AG04450 (cell line): ENCODE measurements around the gene UBR4. TPM values are rescaled to one million over a fixed set of nuclear protein-coding genes. Genes with fewer than 3 reads are reported as not detected.

Source experiments
- CTCF ChIA-PET: fragments of 300-600, 350-600 bp; formaldehyde crosslinking; extraction: SDS; loops from one replicate; lab custom pipeline; 2022; ENCODE audit warnings: antibody characterized with exemption, inconsistent platforms; lab: Charles Lee
- POLR2A ChIA-PET: fragments of 350-600 bp; formaldehyde crosslinking; extraction: SDS; loops from one replicate; lab custom pipeline; 2021; ENCODE audit warnings: antibody characterized with exemption, inconsistent platforms; lab: Yijun Ruan, JAX
- DNase-seq: peaks from one replicate; pipeline ENCODE4 v3.0.0-alpha.2; 2011; ENCODE audit warnings: low read depth, low spot score
- H3K27ac ChIP-seq: one replicate; pipeline ENCODE4 v1.5.1; 2012; ENCODE audit warnings: low read depth, low read length, control low read depth
- H3K27me3 ChIP-seq: one replicate; pipeline ENCODE4 v1.6.0; 2012; ENCODE audit warnings: low read length; ENCODE audit not compliant: control insufficient read depth, insufficient read depth
- H3K4me3 ChIP-seq: 2 replicates; pipeline ENCODE4 v1.5.1; 2011; ENCODE audit warnings: mild to moderate bottlenecking, low read depth, low read length, control low read depth
- H3K9me3 ChIP-seq: 2 replicates; pipeline ENCODE4 v1.5.1; 2012; ENCODE audit warnings: low read length; ENCODE audit not compliant: control insufficient read depth, insufficient read depth
- polyA plus RNA-seq: library from polyadenylated mRNA; depleted of rRNA; stranded (reverse); fragments of >200 nt; gene quantifications from 2 replicates; pipeline ENCODE4 v1.2.3, GENCODE V29; 2011
- TF ChIP-seq, protein P1 (sequence below): IDR thresholded peaks from 2 replicates; pipeline ENCODE4 v1.5.1; 2011; ENCODE audit warnings: low read depth, low read length, control low read depth, inconsistent platforms

UBR4 gene
- polyA plus RNA-seq, 1 experiment = 91.9 TPM

DNA sequence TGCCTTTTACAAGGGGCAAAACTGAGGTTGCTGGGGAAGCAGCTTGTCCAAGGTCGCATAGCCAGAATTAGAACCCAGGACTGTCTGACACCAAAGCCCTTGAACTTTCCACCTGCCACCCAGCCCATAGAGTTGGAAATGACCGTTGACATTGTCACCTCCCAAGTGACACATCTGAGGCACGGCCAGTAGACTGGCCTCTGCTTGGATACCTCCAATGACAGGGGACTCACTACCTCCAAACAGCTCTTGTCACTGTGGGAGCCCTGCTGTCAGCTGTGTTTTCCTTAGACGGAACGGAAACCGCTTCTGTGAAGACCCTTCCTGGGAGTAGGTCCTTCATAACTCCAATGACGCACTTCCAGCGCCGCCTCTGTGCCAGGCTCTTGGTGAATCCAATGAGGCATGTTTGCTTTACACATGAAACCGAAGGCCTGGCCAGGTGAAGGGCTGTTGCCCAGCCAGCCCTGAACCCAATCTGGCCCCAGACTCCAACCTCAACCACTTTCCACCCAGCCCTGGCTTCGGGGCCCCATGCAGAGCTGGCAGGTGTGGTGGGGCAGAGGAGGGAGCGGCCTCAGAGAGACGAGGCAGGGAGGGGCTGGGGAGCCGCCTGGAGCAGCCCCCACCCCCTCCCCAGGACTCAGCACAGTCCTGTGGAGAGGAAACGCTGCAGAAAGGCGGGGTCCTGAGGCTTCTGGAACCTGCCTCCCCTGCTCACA is 144.4 kb downstream of the UBR4 start:
- TF ChIP-seq, protein P1, sequence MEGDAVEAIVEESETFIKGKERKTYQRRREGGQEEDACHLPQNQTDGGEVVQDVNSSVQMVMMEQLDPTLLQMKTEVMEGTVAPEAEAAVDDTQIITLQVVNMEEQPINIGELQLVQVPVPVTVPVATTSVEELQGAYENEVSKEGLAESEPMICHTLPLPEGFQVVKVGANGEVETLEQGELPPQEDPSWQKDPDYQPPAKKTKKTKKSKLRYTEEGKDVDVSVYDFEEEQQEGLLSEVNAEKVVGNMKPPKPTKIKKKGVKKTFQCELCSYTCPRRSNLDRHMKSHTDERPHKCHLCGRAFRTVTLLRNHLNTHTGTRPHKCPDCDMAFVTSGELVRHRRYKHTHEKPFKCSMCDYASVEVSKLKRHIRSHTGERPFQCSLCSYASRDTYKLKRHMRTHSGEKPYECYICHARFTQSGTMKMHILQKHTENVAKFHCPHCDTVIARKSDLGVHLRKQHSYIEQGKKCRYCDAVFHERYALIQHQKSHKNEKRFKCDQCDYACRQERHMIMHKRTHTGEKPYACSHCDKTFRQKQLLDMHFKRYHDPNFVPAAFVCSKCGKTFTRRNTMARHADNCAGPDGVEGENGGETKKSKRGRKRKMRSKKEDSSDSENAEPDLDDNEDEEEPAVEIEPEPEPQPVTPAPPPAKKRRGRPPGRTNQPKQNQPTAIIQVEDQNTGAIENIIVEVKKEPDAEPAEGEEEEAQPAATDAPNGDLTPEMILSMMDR = no peak
- Histone ChIP-seq H3K27ac (no peak overlapping the region), H3K4me3 (no peak overlapping the region), H3K9me3 (peaks cover 8% of the 10 kb centered on the region; the same call in 1 of the 2 replicates), H3K27me3 (no peaks in the 10 kb centered on the region)
- no peak for DNase-seq
- ChIA-PET POLR2A (no interaction called here), CTCF (interaction anchor here (1.0 kb wide), 1 partner anchor 54 kb away, joined by 3 read pairs; no protein-coding TSS in a partner anchor)

DNA sequence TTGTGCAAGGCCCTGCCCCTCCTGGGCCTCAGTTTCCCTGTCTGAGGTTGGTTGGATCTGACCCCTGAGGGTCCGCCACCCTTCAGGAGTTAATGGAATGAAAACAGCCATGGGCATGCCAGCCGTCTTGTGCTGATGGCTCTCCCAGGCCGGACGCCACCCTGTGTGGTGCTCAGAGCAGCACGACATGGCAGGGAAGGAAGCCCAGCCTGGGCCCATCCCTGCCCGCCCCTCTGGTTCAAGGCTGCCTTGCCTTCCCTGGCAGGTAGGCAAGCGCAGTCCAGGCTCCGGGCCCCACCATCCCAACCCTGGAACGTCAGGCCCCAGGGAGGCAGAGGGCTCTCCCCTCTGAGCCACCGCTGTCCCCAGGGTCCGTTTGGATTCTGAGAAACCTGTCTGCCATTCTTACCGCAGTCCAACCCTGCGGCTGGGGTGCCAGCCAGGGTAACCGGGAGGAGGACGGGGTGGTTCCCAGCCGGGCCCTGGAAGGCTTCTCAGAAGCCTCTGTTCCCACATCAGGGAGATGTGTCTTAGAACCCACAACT is 145.1 kb downstream of the UBR4 start:
- Histone ChIP-seq H3K27me3 (no peaks in the 10 kb centered on the region), H3K9me3 (peaks cover 9% of the 10 kb centered on the region; the same call in 1 of the 2 replicates), H3K4me3 (no peak overlapping the region), H3K27ac (no peak overlapping the region)
- CTCF ChIA-PET = interaction anchor here (1.0 kb wide), 1 partner anchor 53 kb away, joined by 3 read pairs; no protein-coding TSS in a partner anchor
- TF ChIP-seq, protein P1 = no peak
- POLR2A ChIA-PET = no interaction called here
- DNase-seq = no peak

DNA sequence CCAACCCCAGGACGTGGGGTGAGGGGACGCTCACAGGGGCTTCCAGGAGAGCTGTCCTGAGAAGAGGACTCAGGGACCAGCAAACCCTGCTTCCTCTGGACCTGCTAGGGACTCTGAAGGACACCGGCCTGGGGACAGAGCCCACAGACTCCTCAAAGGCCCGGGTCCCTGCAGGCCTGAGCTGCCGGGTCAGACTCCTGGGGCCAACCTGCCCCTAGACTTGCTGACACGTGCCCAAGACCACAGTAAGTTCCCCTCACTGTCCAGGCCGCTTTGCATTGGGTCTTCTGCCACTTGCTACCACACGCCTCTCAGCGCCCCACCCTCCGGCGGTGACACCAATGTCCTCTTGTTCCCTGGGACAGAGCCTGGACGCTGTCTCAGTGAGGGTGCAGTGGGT is 146.9 kb downstream of the UBR4 start:
- TF ChIP-seq, protein P1 = no peak
- POLR2A ChIA-PET = no interaction called here
- DNase-seq = no peak
- Histone ChIP-seq H3K4me3 (no peak overlapping the region), H3K27me3 (peaks cover 13% of the 10 kb centered on the region), H3K27ac (no peak overlapping the region), H3K9me3 (peaks cover 9% of the 10 kb centered on the region; the same call in 1 of the 2 replicates)
- CTCF ChIA-PET = interaction anchor here (1.6 kb wide), 1 partner anchor 150 kb away, joined by 4 read pairs; no protein-coding TSS in a partner anchor

DNA sequence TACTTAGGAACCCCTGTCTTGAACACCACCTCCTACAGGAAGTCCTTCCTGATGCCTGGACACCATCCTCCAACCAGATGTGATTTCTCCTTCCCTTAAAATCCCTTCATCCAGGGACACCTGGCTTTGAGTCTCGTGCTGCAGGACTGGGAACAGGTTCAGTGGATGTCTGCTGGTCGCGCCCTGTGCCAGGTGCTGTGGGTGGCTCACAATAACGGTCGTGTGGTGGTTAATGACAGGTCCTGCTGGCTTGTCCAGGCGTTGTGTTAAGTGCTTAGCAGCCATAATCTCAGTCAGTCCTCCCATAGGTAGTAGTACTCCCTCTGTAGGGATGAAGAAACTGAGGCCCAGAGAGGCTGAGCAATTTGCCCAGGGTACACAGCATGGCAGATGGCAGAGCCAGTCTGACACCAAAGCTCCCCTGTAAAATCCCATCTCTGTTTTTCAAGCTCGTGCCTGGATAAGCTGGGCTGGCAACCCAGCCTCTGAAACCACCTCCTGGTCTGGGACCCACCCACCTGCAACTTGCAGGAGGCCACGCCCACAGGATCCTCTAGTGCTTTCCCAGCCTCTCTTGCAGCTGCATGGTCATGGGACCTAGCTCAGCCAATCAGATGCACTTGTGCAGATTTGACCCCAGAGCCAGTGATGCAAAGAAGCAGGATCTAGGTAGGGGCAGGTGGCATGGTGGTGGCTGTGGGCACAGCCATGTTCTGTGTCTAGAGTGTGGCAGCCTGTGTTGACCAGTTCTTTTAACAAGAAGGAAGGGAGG is 147.6 kb downstream of the UBR4 start:
- Histone ChIP-seq H3K4me3 (no peak overlapping the region), H3K27ac (no peak overlapping the region), H3K9me3 (peaks cover 9% of the 10 kb centered on the region; the same call in 1 of the 2 replicates), H3K27me3 (peaks cover 17% of the 10 kb centered on the region)
- ChIA-PET POLR2A (no interaction called here), CTCF (no interaction called here)
- TF ChIP-seq, protein P1 = no peak
- DNase-seq = no peak
